Fibroblast of lung (primary cell): ENCODE results near the gene CCDC192.

ENCODE experiments used
- EZH2 ChIP-seq: IDR thresholded peaks from 2 replicates; pipeline ENCODE4 v1.5.1; 2012; ENCODE audit warnings: low read length, control low read depth, mild to moderate bottlenecking; ENCODE audit errors: missing control alignments
- TF ChIP-seq, protein P1 (sequence below), 2 donors: IDR thresholded peaks in 1 of 2; conservative IDR thresholded peaks in 1 of 2; 1 replicate in 1 of 2; 2 replicates in 1 of 2; pipeline ENCODE4 v1.5.1; 2011 to 2012; ENCODE audit warnings: low read length in 2 of 2, control low read depth in 1 of 2, inconsistent platforms in 1 of 2, low read depth in 1 of 2, mild to moderate bottlenecking in 1 of 2

DNA sequence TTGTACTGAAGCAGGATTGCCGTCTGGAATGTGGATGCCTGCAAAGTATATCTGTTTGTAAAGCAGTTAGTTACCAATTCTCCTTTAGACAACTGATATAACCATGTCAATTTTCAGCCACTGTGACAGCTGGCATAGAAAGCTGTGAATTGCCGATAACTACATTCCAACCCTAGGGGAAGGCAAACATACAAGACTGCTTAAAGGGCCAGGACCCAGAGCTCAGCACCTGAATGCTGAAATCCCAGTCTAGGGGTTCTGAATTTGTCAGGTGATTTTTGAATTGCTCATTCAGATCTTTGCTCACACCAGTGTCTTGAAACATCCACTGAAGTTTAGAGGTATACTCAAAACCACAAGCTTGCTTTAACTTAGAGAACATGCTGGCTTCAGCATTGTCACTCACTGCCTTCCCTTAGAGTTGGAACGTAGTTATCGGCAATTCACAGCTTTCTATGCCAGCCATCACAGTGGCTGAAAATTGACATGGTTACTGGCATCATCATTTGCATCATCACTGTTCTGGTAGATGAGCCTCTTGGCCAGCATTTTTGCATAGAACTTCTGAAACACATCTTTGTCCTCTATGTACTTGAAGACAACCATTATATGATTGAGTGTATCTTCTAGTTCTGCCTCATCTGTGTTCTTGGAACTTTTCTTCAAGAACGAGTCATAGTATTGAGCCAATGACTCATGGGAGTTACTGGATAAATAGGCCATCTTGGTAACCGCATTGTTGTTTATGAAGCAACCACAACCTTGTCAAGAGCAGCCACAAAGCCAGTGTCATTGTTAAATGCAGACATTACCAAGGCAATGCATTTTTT lies 82.1 kb downstream of the CCDC192 start:
- TF ChIP-seq, protein P1, sequence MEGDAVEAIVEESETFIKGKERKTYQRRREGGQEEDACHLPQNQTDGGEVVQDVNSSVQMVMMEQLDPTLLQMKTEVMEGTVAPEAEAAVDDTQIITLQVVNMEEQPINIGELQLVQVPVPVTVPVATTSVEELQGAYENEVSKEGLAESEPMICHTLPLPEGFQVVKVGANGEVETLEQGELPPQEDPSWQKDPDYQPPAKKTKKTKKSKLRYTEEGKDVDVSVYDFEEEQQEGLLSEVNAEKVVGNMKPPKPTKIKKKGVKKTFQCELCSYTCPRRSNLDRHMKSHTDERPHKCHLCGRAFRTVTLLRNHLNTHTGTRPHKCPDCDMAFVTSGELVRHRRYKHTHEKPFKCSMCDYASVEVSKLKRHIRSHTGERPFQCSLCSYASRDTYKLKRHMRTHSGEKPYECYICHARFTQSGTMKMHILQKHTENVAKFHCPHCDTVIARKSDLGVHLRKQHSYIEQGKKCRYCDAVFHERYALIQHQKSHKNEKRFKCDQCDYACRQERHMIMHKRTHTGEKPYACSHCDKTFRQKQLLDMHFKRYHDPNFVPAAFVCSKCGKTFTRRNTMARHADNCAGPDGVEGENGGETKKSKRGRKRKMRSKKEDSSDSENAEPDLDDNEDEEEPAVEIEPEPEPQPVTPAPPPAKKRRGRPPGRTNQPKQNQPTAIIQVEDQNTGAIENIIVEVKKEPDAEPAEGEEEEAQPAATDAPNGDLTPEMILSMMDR (conservative IDR thresholded peaks at IDR 0.05 in 1 of 2, IDR thresholded peaks at IDR 0.05 in 1 of 2; ENCODE audit: low read depth in 1 of 2, low read length in 2 of 2), result no peak
- no peak for TF ChIP-seq EZH2
